Suprapubic skin (tissue), 4 donors: Measurements from ENCODE around the gene ALAS1. TPM values are rescaled to one million over a fixed set of nuclear protein-coding genes. Genes with fewer than 3 reads are reported as not detected.

Experiments used
- DNase-seq, 2 donors: peaks; one replicate each; pipeline ENCODE4 v3.0.0-alpha.2; 2019; ENCODE audit warnings: low spot score in 2 of 2
- H3K27ac ChIP-seq: fragments of 200-600 bp; sonication (generic); one replicate; pipeline ENCODE4 v1.5.1; 2019
- H3K27me3 ChIP-seq: fragments of 200-600 bp; sonication (generic); one replicate; pipeline ENCODE4 v1.5.1; 2019
- H3K36me3 ChIP-seq: fragments of 200-600 bp; sonication (generic); one replicate; pipeline ENCODE4 v1.5.1; 2019
- H3K4me1 ChIP-seq: fragments of 200-600 bp; sonication (generic); one replicate; pipeline ENCODE4 v1.5.1; 2019
- H3K4me3 ChIP-seq: fragments of 200-600 bp; sonication (generic); one replicate; pipeline ENCODE4 v1.5.1; 2019; ENCODE audit warnings: mild to moderate bottlenecking
- H3K9me3 ChIP-seq: fragments of 200-600 bp; sonication (generic); one replicate; pipeline ENCODE4 v1.5.1; 2019
- CTCF ChIP-seq, 2 donors: fragments of 200-600 bp in 1 of 2; fragments of 450-650 bp in 1 of 2; sonication (generic) in 1 of 2; IDR thresholded peaks; one replicate each; pipeline ENCODE4 v1.5.1; 2016 to 2019; ENCODE audit warnings: antibody characterized with exemption in 2 of 2, mild to moderate bottlenecking in 1 of 2, moderate library complexity in 1 of 2
- EP300 ChIP-seq: sonication (generic); formaldehyde crosslinking; IDR thresholded peaks from one replicate; pipeline ENCODE4 v1.6.1; 2017; ENCODE audit warnings: antibody characterized with exemption
- POLR2A ChIP-seq, 2 donors: fragments of 450-650 bp; IDR thresholded peaks; one replicate each; pipeline ENCODE4 v1.6.1; 2017; ENCODE audit warnings: antibody characterized with exemption in 2 of 2, mild to moderate bottlenecking in 2 of 2, moderate library complexity in 2 of 2
- POLR2AphosphoS5 ChIP-seq, 3 donors: sonication (generic); formaldehyde crosslinking; IDR thresholded peaks; one replicate each; pipeline ENCODE4 v1.6.1; 2017; ENCODE audit warnings: antibody characterized with exemption in 3 of 3
- WGBS: methylation state at CpG from one replicate; pipeline ENCODE4 v1.1.5; 2018; 5-methylcytosine and 5-hydroxymethylcytosine counted together
- total RNA-seq, 4 donors: library from RNA; depleted of rRNA; stranded (reverse); fragments of >200 nt; gene quantifications; one replicate each; pipeline ENCODE4 v1.1.0, GENCODE V29; 2016

ALAS1 gene
- total RNA-seq, 4 donors from 2014 or later: 28.8 to 54.4 (median 31.9) TPM

- H3K4me3 ChIP-seq: no peak overlapping the region
- no peaks in the 10 kb centered on the region for H3K36me3 ChIP-seq
- 80% methylated on average over 7 of the region's 7 CpGs for WGBS
- H3K27me3 ChIP-seq: no peaks in the 10 kb centered on the region
- no peaks in the 10 kb centered on the region for H3K4me1 ChIP-seq
- DNase-seq: peak in 1 of 2 donors; percentile 29
- TF ChIP-seq POLR2AphosphoS5 (IDR thresholded peaks at IDR 0.05) (no peak), POLR2A (IDR thresholded peaks at IDR 0.05) (no peak), EP300 (no peak), CTCF (IDR thresholded peaks at IDR 0.05) (no peak)
- no peak overlapping the region for H3K27ac ChIP-seq
- no peaks in the 10 kb centered on the region for H3K9me3 ChIP-seq
Observed at GRCh38 chr3:52183786-52184445, 14.0 kb upstream of the ALAS1 start.

- TF ChIP-seq CTCF (IDR thresholded peaks at IDR 0.05): no peak
- no peak for TF ChIP-seq POLR2A (IDR thresholded peaks at IDR 0.05)
- TF ChIP-seq POLR2AphosphoS5 (IDR thresholded peaks at IDR 0.05): no peak
- TF ChIP-seq EP300: no peak
- H3K36me3 ChIP-seq: no peaks in the 10 kb centered on the region
- peak in 1 of 2 donors; percentile 39 for DNase-seq
- H3K4me1 ChIP-seq: peaks cover 4% of the 10 kb centered on the region
- H3K27me3 ChIP-seq: no peaks in the 10 kb centered on the region
- H3K9me3 ChIP-seq: no peaks in the 10 kb centered on the region
- 98% methylated on average over 8 of the region's 8 CpGs for WGBS
- no peak overlapping the region for H3K27ac ChIP-seq
- H3K4me3 ChIP-seq: no peak overlapping the region
Observed at GRCh38 chr3:52184690-52185089, 13.3 kb upstream of the ALAS1 start.

GRCh38 chr3:52185311-52185710 lies 12.6 kb upstream of the ALAS1 start:
- TF ChIP-seq EP300: no peak
- no peak for TF ChIP-seq POLR2A (IDR thresholded peaks at IDR 0.05)
- no peak for TF ChIP-seq POLR2AphosphoS5 (IDR thresholded peaks at IDR 0.05)
- TF ChIP-seq CTCF (IDR thresholded peaks at IDR 0.05): no peak
- Histone ChIP-seq H3K36me3 (no peaks in the 10 kb centered on the region), H3K27me3 (no peaks in the 10 kb centered on the region), H3K4me3 (no peak overlapping the region), H3K9me3 (no peaks in the 10 kb centered on the region), H3K27ac (no peak overlapping the region), H3K4me1 (peaks cover 10% of the 10 kb centered on the region)
- DNase-seq: peak in 1 of 2 donors; percentile 55
- WGBS: 85% methylated on average over 4 of the region's 6 CpGs

GRCh38 chr3:52185837-52186236 lies 12.1 kb upstream of the ALAS1 start:
- Histone ChIP-seq H3K9me3 (no peaks in the 10 kb centered on the region), H3K4me3 (no peak overlapping the region), H3K36me3 (no peaks in the 10 kb centered on the region), H3K27ac (no peak overlapping the region), H3K4me1 (peaks cover 15% of the 10 kb centered on the region), H3K27me3 (no peaks in the 10 kb centered on the region)
- WGBS: 81% methylated on average over 2 of the region's 3 CpGs
- TF ChIP-seq POLR2AphosphoS5 (IDR thresholded peaks at IDR 0.05) (no peak), EP300 (no peak), CTCF (IDR thresholded peaks at IDR 0.05) (no peak)
- peak in 1 of 2 donors; percentile 21 for DNase-seq

GRCh38 chr3:52186729-52187128 lies 11.2 kb upstream of the ALAS1 start:
- no peak for DNase-seq
- Histone ChIP-seq H3K4me1 (peaks cover 22% of the 10 kb centered on the region), H3K9me3 (no peaks in the 10 kb centered on the region), H3K4me3 (no peak overlapping the region), H3K27ac (no peak overlapping the region), H3K36me3 (no peaks in the 10 kb centered on the region), H3K27me3 (no peaks in the 10 kb centered on the region)
- 93% methylated on average over 9 of the region's 9 CpGs for WGBS
- TF ChIP-seq EP300: no peak
- no peak for TF ChIP-seq POLR2A (IDR thresholded peaks at IDR 0.05)
